Mammary epithelial cell (primary cell): Measurements from ENCODE around the gene TRABD2B.

Experiments
- CTCF ChIP-seq, 2 donors: IDR thresholded peaks in 1 of 2; conservative IDR thresholded peaks in 1 of 2; 2 replicates each; pipeline ENCODE4 v1.5.1; 2011 to 2012; ENCODE audit warnings: inconsistent platforms in 2 of 2, low read length in 2 of 2, mild to moderate bottlenecking in 2 of 2, control low read depth in 1 of 2, low read depth in 1 of 2; ENCODE audit not compliant: insufficient read depth in 1 of 2; ENCODE audit errors: extremely low read depth in 1 of 2
- EZH2 ChIP-seq: IDR thresholded peaks from 2 replicates; pipeline ENCODE4 v1.6.1; 2012; ENCODE audit warnings: low read length, inconsistent platforms, borderline replicate concordance

GRCh38 chr1:48007047-48007446 is 9.9 kb upstream of the TRABD2B start:
- TF ChIP-seq CTCF (conservative IDR thresholded peaks at IDR 0.05 in 1 of 2, IDR thresholded peaks at IDR 0.05 in 1 of 2; ENCODE audit: extremely low read depth in 1 of 2, insufficient read depth in 1 of 2, low read depth in 1 of 2, low read length in 2 of 2) (no peak), EZH2 (no peak)
